ENCODE data around the gene KIF15. TPM values are rescaled to one million over a fixed set of nuclear protein-coding genes. Genes with fewer than 3 reads are reported as not detected.
"Not testable (repeated sequence)": the region's sequence is repeated elsewhere in the genome, so short reads cannot be mapped to it uniquely, and the experiment has no call there.

The KIF15 gene
- total RNA-seq, 1 donor from 2014 or later: 2.2 TPM

- Mint-ChIP-seq H3K27ac (ENCODE audit: unreplicated experiment) (no peak overlapping the region), H3K4me3 (ENCODE audit: unreplicated experiment) (no peak overlapping the region), H3K4me1 (ENCODE audit: low read depth) (peaks cover 7% of the 10 kb centered on the region), H3K27me3 (ENCODE audit: low read depth) (no peaks in the 10 kb centered on the region), H3K36me3 (ENCODE audit: low read depth) (peaks cover 2% of the 10 kb centered on the region), H3K9me3 (ENCODE audit: low read depth) (no peaks in the 10 kb centered on the region)
- DNase-seq (ENCODE audit: low spot score): no peak
- no peak for TF ChIP-seq CTCF (IDR thresholded peaks at IDR 0.05)
Measured at GRCh38 chr3:44848634-44849033, 87.0 kb downstream of the KIF15 start.

GRCh38 chr3:44856663-44857062 lies 95.1 kb downstream of the KIF15 start:
- not testable (repeated sequence) for DNase-seq (ENCODE audit: low spot score); H3K27me3 Mint-ChIP-seq (ENCODE audit: low read depth); H3K4me3 Mint-ChIP-seq (ENCODE audit: unreplicated experiment); H3K4me1 Mint-ChIP-seq (ENCODE audit: low read depth); H3K9me3 Mint-ChIP-seq (ENCODE audit: low read depth); H3K27ac Mint-ChIP-seq (ENCODE audit: unreplicated experiment); H3K36me3 Mint-ChIP-seq (ENCODE audit: low read depth)

GRCh38 chr3:44860117-44860516 lies 98.5 kb downstream of the KIF15 start:
- DNase-seq (ENCODE audit: low spot score): no peak
- Mint-ChIP-seq H3K4me3 (ENCODE audit: unreplicated experiment) (no peak overlapping the region), H3K9me3 (ENCODE audit: low read depth) (no peaks in the 10 kb centered on the region), H3K4me1 (ENCODE audit: low read depth) (peaks cover 24% of the 10 kb centered on the region), H3K27me3 (ENCODE audit: low read depth) (no peaks in the 10 kb centered on the region), H3K36me3 (ENCODE audit: low read depth) (no peaks in the 10 kb centered on the region), H3K27ac (ENCODE audit: unreplicated experiment) (no peak overlapping the region)
- TF ChIP-seq CTCF (IDR thresholded peaks at IDR 0.05): no peak

- H3K4me1 Mint-ChIP-seq (ENCODE audit: low read depth): peaks cover 24% of the 10 kb centered on the region
- H3K9me3 Mint-ChIP-seq (ENCODE audit: low read depth): no peaks in the 10 kb centered on the region
- no peak for DNase-seq (ENCODE audit: low spot score)
- peak; percentile 63 for TF ChIP-seq CTCF (IDR thresholded peaks at IDR 0.05)
- peaks cover 3% of the 10 kb centered on the region for H3K36me3 Mint-ChIP-seq (ENCODE audit: low read depth)
- peak within 1 kb of the TSS; percentile 91 for H3K27ac Mint-ChIP-seq (ENCODE audit: unreplicated experiment)
- H3K4me3 Mint-ChIP-seq (ENCODE audit: unreplicated experiment): peak within 1 kb of the TSS; percentile 81
- H3K27me3 Mint-ChIP-seq (ENCODE audit: low read depth): no peaks in the 10 kb centered on the region
Measured at GRCh38 chr3:44861412-44862225, 100.0 kb downstream of the KIF15 start, which contains the start of gene TMEM42. Gene TMEM42, plus strand, starts transcription at chr3:44861912. Its CDS starts 13 bp downstream, at chr3:44861925.

- peaks cover 7% of the 10 kb centered on the region for H3K36me3 Mint-ChIP-seq (ENCODE audit: low read depth)
- no peaks in the 10 kb centered on the region for H3K9me3 Mint-ChIP-seq (ENCODE audit: low read depth)
- peak overlapping the region; percentile 81 for H3K27ac Mint-ChIP-seq (ENCODE audit: unreplicated experiment)
- H3K4me3 Mint-ChIP-seq (ENCODE audit: unreplicated experiment): peak overlapping the region; percentile 80
- DNase-seq (ENCODE audit: low spot score): no peak
- peaks cover 24% of the 10 kb centered on the region for H3K4me1 Mint-ChIP-seq (ENCODE audit: low read depth)
- no peak for TF ChIP-seq CTCF (IDR thresholded peaks at IDR 0.05)
- H3K27me3 Mint-ChIP-seq (ENCODE audit: low read depth): no peaks in the 10 kb centered on the region
Measured at GRCh38 chr3:44862226-44862637, 100.6 kb downstream of the KIF15 start.
